C4-2B (cell line): ENCODE results near the gene DQX1.

ENCODE experiments used
- CTCF ChIP-seq: fragments of 450-650 bp; conservative IDR thresholded peaks from 2 replicates; pipeline ENCODE4 v1.5.1; 2017; ENCODE audit warnings: mild to moderate bottlenecking
- ZFX ChIP-seq: fragments of 450-650 bp; IDR thresholded peaks from 2 replicates; pipeline ENCODE4 v1.6.1; 2017

GRCh38 chr2:74500578-74500946, 25.5 kb downstream of the DQX1 start:
- TF ChIP-seq CTCF = no peak
- no peak for TF ChIP-seq ZFX
